HG02852 (cell line): Measurements from ENCODE around the gene RAB8B.

ENCODE experiments used
- ATAC-seq: cut with Tn5 transposase; IDR thresholded peaks from one replicate; pipeline ENCODE4 v1.9.1; 2021; ENCODE audit warnings: mild to moderate bottlenecking, moderate library complexity; ENCODE audit not compliant: unreplicated experiment

RAB8B gene

DNA sequence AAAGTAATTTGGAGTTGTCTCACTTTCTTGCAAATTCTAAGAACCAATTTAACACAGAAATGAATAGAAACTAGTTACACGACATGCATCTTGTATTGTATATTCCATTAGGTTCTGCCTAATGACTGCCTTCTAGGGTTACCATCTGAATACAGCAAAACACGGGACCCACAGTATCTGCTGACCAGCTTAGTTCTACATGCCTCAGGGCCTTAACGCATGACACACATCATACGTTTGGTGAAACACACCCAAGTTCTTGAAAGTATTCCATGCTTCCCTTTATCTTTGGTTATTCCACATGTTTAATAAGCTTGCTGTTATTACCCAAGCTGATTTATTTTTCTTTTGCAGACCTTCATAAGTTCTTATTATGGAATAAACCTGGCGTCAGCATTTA lies 115.9 kb downstream of the RAB8B start:
- ATAC-seq, result no peak

DNA sequence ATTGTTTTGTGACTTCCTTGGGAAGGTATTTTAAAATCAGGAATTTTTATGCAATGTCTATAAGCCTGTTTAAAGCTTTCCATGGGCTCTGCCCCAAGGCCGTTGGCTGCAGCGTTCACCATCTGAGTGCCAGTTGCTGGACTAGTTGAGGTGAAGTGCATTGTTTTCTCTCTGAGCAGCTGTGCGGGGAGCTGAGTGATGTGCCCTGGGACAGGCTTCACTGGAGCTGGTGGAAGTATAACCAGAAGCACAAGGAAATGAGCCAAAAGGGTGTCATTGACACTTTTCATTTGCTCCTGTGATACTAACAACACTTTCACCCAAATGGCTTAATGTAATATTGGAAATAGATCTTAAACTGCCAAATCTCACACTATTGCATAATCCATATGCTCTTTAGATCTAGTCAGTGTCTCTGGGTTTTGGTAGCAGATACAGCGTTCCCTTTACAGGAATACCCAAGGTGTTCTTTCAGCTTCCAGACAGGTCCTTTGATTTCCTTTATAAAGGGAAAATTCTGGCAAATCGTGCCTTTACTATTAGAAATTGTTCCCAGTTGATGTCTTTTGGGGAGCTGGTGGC lies 117.2 kb downstream of the RAB8B start:
- no peak for ATAC-seq

GRCh38 chr15:63308491-63308890 lies 119.1 kb downstream of the RAB8B start:
- ATAC-seq, result no peak

DNA sequence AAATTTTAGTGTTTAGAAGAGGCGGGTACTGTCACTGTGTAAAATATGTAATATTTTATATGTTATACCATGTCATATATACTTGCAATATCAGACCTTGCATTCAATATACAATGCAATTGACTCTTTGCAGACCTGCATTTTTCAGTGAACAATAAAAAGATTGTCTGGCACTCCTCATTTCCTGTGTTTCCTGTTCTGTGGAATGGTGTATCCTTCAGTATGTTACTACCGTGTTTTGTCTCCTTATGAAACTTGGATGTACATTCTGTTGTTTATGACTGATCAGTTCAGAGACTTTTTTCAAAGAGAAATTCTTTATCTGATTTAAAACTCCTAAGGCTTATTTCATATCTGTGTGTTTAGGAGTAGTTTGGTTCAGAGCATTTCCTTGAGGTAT lies 119.5 kb downstream of the RAB8B start:
- no peak for ATAC-seq

DNA sequence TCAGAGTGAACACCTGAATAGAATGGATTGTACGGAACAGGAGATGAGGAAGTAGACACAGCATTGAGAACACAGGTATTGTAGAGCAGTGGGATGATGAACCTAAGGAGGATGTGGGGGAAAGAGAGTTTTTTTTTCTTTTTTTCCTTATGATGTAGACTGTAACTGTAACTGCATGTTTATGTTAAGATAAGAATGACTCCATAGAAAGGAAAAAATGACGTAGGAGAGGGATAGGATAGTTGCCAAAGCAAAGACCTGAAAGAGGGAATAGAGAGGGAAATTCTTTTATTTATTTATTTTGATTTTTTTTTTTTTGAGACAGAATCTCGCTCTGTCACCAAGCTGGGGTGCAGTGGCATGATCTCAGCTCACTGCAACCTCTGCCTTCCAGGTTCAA lies 121.2 kb downstream of the RAB8B start:
- ATAC-seq, result no peak

- ATAC-seq, result no peak
Observed at GRCh38 chr15:63312286-63312685, 122.9 kb downstream of the RAB8B start.

DNA sequence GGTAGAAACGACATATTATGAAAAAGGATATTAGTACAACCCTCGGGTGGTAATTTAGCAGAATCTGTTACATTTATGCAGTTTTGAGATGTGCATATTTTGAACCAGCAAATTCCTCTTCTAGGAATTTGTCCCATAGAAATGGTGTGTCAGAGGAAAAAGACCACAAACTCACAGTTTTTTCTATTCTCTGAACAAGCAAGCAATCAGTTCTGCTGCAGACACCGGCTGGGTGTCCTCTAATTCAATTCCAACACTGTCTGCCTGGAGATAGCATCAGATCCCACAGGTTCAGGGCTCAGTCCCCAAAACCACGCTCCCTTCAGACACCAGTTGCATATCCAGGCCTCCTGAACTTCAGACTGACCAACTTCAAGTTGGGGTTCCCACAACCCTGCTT lies 124.4 kb downstream of the RAB8B start:
- ATAC-seq, result no peak

DNA sequence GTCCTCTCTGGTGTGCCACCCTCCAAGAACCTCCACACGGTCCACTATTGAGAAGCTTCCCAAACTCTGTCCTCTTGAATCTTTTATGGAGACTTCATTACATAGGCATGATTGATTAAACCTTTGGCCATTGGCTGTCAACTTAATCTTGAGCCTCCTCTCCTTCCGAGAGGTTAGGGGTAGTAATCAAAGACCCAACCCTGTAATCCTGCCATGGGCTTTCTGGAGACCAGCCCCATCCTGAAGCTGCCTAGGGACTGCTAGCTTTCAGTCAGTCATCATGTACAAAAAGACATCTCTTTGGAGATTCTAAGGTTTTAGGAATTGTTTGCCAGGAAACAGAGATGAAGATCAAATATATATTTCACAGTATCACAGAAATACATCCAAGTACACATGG lies 125.0 kb downstream of the RAB8B start:
- no peak for ATAC-seq
